KOPT-K1 (cell line): ENCODE measurements around the gene PEX5L.

Source experiments
- H3K27ac ChIP-seq: fragments of 200-600 bp; sonication (generic); 2 replicates; pipeline ENCODE4 v1.5.1; 2016; ENCODE audit warnings: antibody characterized with exemption, mild to moderate bottlenecking, low read depth, low read length; ENCODE audit not compliant: poor library complexity, severe bottlenecking
- H3K36me3 ChIP-seq: fragments of 200-600 bp; sonication (generic); 2 replicates; pipeline ENCODE4 v1.5.1; 2017; ENCODE audit warnings: antibody characterized with exemption, mild to moderate bottlenecking, low read length, moderate library complexity; ENCODE audit not compliant: insufficient read depth
- H3K9me3 ChIP-seq: fragments of 200-600 bp; sonication (generic); 2 replicates; pipeline ENCODE4 v1.5.1; 2017; ENCODE audit warnings: antibody characterized with exemption, low read length, mild to moderate bottlenecking; ENCODE audit not compliant: insufficient read depth, poor library complexity, severe bottlenecking

Gene PEX5L

DNA sequence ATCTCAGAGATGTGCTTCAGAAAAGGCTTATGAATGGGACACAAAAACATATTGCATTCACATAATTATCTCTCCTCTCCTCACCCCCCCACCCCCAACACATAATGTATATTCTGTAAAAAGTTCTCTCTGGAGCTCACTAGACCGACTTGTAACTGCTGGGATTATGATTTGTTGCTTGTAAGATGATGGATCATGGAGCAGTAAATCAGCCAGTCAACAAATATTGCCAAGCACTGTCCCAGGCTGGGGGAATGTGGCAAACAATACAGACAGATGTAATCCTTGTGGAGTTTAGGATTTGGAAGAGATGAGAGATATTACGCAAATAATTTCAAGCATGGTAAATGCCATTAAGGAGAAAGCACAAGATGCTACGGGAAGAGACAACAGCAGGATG, 114.8 kb downstream of the PEX5L start:
- no peaks in the 10 kb centered on the region for H3K9me3 ChIP-seq
- no peak overlapping the region for H3K27ac ChIP-seq

GRCh38 chr3:179921500-179921899, 115.2 kb downstream of the PEX5L start:
- Histone ChIP-seq H3K27ac (no peak overlapping the region), H3K36me3 (no peaks in the 10 kb centered on the region; the same call in 1 of the 2 replicates), H3K9me3 (no peaks in the 10 kb centered on the region)

More for the DNA sequence above, 114.8 kb downstream of the PEX5L start:
- H3K36me3 ChIP-seq = no peaks in the 10 kb centered on the region; the same call in 1 of the 2 replicates

DNA sequence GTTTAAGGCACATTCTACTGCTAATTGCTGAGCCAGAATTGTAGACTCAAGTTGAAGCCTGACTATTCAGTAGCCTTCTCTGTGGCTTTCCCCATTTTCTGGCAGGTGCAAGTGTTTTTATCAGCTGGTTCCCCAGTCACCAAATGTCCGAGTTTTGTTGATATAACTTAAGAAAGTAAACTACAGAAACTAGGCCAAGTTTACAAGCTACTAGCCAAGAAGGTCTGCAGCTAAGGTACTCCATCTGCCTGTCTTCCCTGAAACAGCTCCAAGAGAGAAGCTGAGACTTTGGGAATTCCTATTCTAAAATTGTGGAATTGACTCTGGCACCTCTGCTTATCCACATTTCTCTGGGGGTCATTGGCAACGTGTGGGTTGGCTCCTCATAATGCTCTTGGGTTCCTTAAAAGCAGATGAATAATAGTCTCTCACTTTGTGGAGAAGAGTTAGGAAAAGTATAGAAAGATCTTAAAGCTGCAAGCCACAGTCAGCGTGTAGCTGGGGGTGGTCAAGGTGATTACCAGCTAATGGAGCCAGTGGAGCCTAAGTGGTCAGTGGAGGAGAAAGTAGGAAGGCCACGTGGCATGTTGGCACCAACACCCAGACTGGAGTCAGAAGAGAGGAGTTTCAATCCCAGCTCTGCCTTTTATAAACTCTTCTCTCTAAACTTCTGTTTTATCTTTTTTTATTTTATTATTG, 128.8 kb downstream of the PEX5L start:
- Histone ChIP-seq H3K27ac (no peak overlapping the region), H3K9me3 (peaks cover 4% of the 10 kb centered on the region)

DNA sequence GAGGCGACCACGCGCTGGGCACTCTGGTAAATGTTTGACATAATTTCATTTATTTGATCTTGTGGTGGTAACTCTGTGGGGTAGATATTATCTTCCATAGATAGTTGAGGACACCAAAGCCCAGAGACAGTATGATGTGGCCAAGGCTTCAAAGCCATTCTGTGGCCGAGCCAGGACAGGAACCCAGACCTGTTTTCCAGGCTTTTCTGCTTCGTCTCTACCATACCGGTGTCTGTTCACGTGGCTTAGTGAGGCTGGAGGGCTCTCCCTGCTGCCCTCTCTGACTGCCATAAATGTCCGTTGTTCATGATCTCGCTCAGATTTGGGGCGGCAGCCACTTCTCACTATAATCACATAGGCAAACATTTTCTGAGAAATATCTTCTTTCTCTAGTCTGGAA, 134.7 kb downstream of the PEX5L start:
- H3K27ac ChIP-seq = no peak overlapping the region
- H3K36me3 ChIP-seq = 0 out of 2 replicates have a peak, but pooled peaks cover 3% of the 10 kb centered on the region
- no peaks in the 10 kb centered on the region for H3K9me3 ChIP-seq

More for the DNA sequence above, 128.8 kb downstream of the PEX5L start:
- H3K36me3 ChIP-seq = 0 out of 2 replicates have a peak, but pooled peaks cover 3% of the 10 kb centered on the region

DNA sequence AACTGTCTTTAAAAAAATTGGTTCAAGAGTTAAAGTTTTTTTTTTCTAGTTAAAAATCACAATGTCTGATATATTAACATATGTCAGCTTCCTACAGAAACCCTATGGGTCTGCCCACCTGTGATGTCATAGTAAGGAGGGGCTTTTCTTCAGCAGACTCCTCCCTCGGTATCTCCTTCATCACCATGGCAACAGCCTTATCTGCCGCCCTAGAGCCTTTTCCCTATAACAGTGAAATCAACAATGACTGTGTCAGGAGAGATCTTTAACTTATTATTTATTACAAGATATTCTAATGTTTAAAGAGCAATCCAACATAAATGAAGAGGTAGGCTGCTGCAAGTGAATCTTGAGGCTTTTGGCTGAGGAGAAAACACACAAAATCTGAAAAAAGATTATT, 138.7 kb downstream of the PEX5L start:
- Histone ChIP-seq H3K9me3 (no peaks in the 10 kb centered on the region), H3K27ac (no peak overlapping the region), H3K36me3 (no peaks in the 10 kb centered on the region; the same call in 1 of the 2 replicates)

DNA sequence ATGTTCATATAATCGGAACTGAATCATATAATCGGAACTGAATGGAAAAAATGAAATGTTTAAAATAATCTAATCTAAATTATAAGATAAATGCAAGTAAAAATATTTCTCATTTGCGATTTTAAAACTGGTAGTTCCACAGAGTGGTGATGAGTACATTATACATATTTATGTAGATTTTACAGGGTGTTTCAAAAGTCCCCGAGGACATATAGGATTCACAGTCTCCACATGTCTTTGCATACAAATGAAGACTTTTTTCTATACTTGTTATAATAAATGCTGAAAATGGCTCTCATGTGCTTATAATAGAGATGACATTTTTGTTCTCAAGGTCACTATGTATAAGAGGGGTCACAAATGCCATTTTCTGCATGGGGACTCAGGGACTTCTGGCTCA, 139.5 kb downstream of the PEX5L start:
- no peaks in the 10 kb centered on the region; the same call in 1 of the 2 replicates for H3K36me3 ChIP-seq
- no peak overlapping the region for H3K27ac ChIP-seq
- no peaks in the 10 kb centered on the region for H3K9me3 ChIP-seq

GRCh38 chr3:179896507-179896906, 140.2 kb downstream of the PEX5L start:
- Histone ChIP-seq H3K36me3 (no peaks in the 10 kb centered on the region; the same call in 1 of the 2 replicates), H3K27ac (no peak overlapping the region), H3K9me3 (no peaks in the 10 kb centered on the region)

GRCh38 chr3:179895330-179895729, 141.4 kb downstream of the PEX5L start:
- Histone ChIP-seq H3K27ac (no peak overlapping the region), H3K36me3 (no peaks in the 10 kb centered on the region; the same call in 1 of the 2 replicates), H3K9me3 (no peaks in the 10 kb centered on the region)

GRCh38 chr3:179887295-179887943, 149.3 kb downstream of the PEX5L start:
- peaks cover 36% of the 10 kb centered on the region for H3K36me3 ChIP-seq
- H3K9me3 ChIP-seq = no peaks in the 10 kb centered on the region
- H3K27ac ChIP-seq = no peak overlapping the region

DNA sequence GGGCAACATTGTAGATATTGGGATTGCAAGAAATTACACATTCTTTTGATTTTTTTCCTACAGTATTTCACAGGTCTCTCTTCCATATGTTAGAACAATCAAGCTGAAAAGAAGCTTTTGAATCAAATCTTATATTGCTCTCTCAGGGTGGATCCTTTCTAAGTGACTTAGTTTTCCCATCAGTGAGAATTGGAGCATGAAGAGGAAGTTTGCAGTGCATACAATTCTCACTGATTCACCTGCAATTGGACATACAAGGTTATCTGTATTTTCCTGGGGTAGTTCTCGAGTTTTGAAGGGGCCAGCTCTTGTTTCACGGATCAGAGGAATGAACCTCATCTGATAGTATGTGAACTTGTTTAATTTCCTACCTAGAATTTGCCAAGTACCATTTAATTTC, 150.8 kb downstream of the PEX5L start:
- peaks cover 50% of the 10 kb centered on the region for H3K36me3 ChIP-seq
- H3K27ac ChIP-seq = no peak overlapping the region
- H3K9me3 ChIP-seq = no peaks in the 10 kb centered on the region

- Histone ChIP-seq H3K27ac (no peak overlapping the region), H3K9me3 (no peaks in the 10 kb centered on the region), H3K36me3 (peaks cover 64% of the 10 kb centered on the region)
Observed at GRCh38 chr3:179884136-179884535, 152.6 kb downstream of the PEX5L start.

DNA sequence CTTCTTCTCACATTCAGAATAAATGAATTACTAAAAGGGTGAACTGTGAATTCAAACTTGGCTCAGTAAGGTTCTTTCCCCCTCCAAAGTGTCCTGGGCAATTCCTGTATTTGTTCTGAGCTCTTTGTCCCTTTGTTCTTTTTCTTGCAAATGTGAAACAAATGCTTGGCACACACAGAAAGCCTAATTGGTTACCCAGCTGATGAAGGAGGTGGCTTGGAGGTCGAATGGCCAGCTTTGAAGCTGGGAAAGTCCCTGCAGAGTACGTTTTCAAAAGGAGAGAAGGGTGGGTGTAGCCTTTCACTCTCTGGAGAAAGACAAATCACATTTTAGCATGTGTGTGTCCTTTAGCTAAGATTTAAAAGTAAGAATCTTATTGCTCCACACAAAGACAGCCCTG, 154.4 kb downstream of the PEX5L start:
- H3K9me3 ChIP-seq = no peaks in the 10 kb centered on the region
- no peak overlapping the region for H3K27ac ChIP-seq
- H3K36me3 ChIP-seq = peaks cover 65% of the 10 kb centered on the region

DNA sequence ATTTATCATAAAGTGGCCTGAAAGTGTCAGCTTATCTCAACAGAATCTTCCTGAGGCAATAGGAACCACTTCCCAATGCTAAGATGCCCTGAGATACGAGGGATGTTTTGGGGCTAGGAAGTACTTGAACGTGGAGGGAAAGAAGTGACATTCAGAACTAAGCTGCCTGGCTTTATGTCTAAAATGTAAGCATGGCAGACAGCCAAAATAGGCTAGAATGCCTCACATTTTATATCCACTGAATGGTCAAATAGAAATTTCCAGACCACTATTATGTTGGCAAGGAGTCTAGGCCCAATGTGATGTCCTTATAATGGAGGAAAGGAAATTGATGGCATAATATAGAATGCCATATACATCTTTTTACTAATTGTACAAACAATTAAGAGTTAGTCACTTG, 154.9 kb downstream of the PEX5L start:
- H3K36me3 ChIP-seq = peaks cover 63% of the 10 kb centered on the region
- H3K9me3 ChIP-seq = no peaks in the 10 kb centered on the region
- no peak overlapping the region for H3K27ac ChIP-seq

- Histone ChIP-seq H3K9me3 (no peaks in the 10 kb centered on the region), H3K36me3 (peaks cover 66% of the 10 kb centered on the region), H3K27ac (no peak overlapping the region)
Observed at GRCh38 chr3:179880868-179881267, 155.9 kb downstream of the PEX5L start.

GRCh38 chr3:179876440-179876839, 160.3 kb downstream of the PEX5L start:
- Histone ChIP-seq H3K9me3 (no peaks in the 10 kb centered on the region), H3K27ac (no peak overlapping the region), H3K36me3 (peaks cover 70% of the 10 kb centered on the region)

DNA sequence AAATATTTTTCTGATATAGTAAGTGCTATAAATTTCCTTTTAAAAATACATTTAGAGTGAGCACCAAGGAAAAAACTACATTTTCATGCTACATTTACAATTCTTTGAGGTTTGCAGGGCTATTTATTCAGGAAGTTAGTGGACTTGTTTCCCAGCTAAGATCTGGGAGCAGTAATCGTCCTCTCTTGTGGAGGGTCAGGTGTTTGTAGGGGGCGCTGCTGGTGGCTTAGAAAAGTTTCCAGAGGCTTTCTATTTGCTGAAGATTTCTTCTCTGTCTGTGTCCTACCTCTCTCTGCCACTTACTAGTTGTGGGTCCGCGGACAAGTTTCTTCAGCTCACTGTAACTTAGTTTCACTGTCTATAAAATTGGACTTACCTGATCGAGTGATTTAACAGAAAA, 163.9 kb downstream of the PEX5L start:
- Histone ChIP-seq H3K36me3 (peaks cover 65% of the 10 kb centered on the region), H3K27ac (no peak overlapping the region), H3K9me3 (no peaks in the 10 kb centered on the region)
